A673 (cell line): ENCODE data around the gene ENAH. TPM values are rescaled to one million over a fixed set of nuclear protein-coding genes. Genes with fewer than 3 reads are reported as not detected.

Experiments
- BruUV-seq: library from RNA; stranded (reverse); fragments of 400-500 nt; replicated peaks from 2 replicates; lab custom pipeline; 2021; lab: Mats Ljungman, UMichigan
- CTCF ChIA-PET: fragments of 300-600 bp; sonication (Branson Sonifier 250); formaldehyde crosslinking; loops from one replicate; lab custom pipeline; 2022; ENCODE audit warnings: antibody characterized with exemption; lab: Charles Lee
- POLR2A ChIA-PET: fragments of 300-600 bp; sonication (Branson Sonifier 250); formaldehyde crosslinking; loops from one replicate; lab custom pipeline; 2022; ENCODE audit warnings: antibody characterized with exemption; ENCODE audit not compliant: low non-redundant PET; lab: Charles Lee
- DNase-seq: peaks from one replicate; pipeline ENCODE4 v3.0.0-alpha.2; 2015; ENCODE audit warnings: low spot score
- H3K27ac ChIP-seq: fragments of 200-600 bp; sonication (generic); 2 replicates; pipeline ENCODE4 v1.5.1; 2016; ENCODE audit warnings: mixed run types, low read depth, mild to moderate bottlenecking, mixed read lengths, antibody characterized with exemption, low read length; ENCODE audit not compliant: poor library complexity, severe bottlenecking
- H3K27me3 ChIP-seq: fragments of 200-600 bp; sonication (generic); replicated peaks from 2 replicates; pipeline ENCODE4 v1.6.1; 2017; ENCODE audit warnings: mixed run types, low read depth, mild to moderate bottlenecking, mixed read lengths, antibody characterized with exemption, low read length; ENCODE audit not compliant: insufficient read depth, poor library complexity
- H3K36me3 ChIP-seq: fragments of 200-600 bp; sonication (generic); 2 replicates; pipeline ENCODE4 v1.6.1; 2016; ENCODE audit warnings: mixed run types, mild to moderate bottlenecking, mixed read lengths, antibody characterized with exemption, low read length; ENCODE audit not compliant: insufficient read depth, poor library complexity, severe bottlenecking
- H3K4me1 ChIP-seq: fragments of 200-600 bp; sonication (generic); 2 replicates; pipeline ENCODE4 v1.6.1; 2017; ENCODE audit warnings: mixed run types, mild to moderate bottlenecking, mixed read lengths, antibody characterized with exemption, low read length; ENCODE audit not compliant: insufficient read depth, poor library complexity, severe bottlenecking
- H3K4me3 ChIP-seq: fragments of 200-600 bp; sonication (generic); 2 replicates; pipeline ENCODE4 v1.5.1; 2016; ENCODE audit warnings: low read depth, mixed run types, mild to moderate bottlenecking, mixed read lengths, low read length; ENCODE audit not compliant: poor library complexity, severe bottlenecking
- H3K9me3 ChIP-seq: fragments of 200-600 bp; sonication (generic); 2 replicates; pipeline ENCODE4 v1.6.1; 2016; ENCODE audit warnings: mixed run types, low read depth, mild to moderate bottlenecking, mixed read lengths, antibody characterized with exemption, low read length; ENCODE audit not compliant: poor library complexity, severe bottlenecking
- EZH2 ChIP-seq: fragments of 200-600 bp; sonication (generic); IDR thresholded peaks from 2 replicates; pipeline ENCODE4 v1.6.1; 2017; ENCODE audit warnings: borderline replicate concordance, low read depth, mild to moderate bottlenecking, mixed read lengths, antibody characterized with exemption, low read length; ENCODE audit not compliant: poor library complexity, severe bottlenecking
- intact Hi-C: fragments of 100-400 bp; cut with micrococcal nuclease; formaldehyde crosslinking; loops from one replicate; pipeline ENCODE4 v1.10.0; 2022; ENCODE audit not compliant: unreplicated experiment
- total RNA-seq: library from RNA; stranded (reverse); gene quantifications from 2 replicates; pipeline ENCODE4 v1.2.3, GENCODE V29; 2021
- TF ChIP-seq, protein P1 (sequence below): fragments of 300-800, 200-600 bp; sonication (generic); conservative IDR thresholded peaks from 2 replicates; pipeline ENCODE4 v1.5.1; 2017; ENCODE audit warnings: low read depth, mild to moderate bottlenecking, antibody characterized with exemption, low read length, moderate library complexity, mixed read lengths

ENAH gene
- total RNA-seq, 1 experiment from 2014 or later = 186 TPM

DNA sequence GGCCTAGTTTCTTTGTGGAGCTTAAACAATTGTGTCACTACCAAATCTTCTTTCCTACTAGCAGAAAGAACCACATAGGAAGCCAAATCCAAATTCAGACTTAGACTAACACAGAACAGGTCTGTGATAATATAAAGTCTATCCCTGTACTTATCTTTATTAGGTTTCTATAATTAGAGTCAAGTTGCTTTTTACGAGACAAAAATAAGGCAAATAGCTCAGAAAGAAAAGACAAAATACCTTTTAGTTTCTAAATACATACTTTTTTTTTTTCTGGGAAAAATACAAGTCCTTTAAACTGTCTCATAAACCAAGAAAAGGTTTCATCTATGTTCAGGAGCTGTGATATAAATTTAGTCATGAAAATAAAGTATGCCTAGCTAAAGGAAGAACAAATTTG, 146.2 kb downstream of the ENAH start:
- no TSS peak for BruUV-seq
- CTCF ChIA-PET = no interaction called here
- no peak overlapping the region for H3K27ac ChIP-seq
- no peak for DNase-seq
- intact Hi-C loops = no loop called here
- POLR2A ChIA-PET = no interaction called here
- H3K4me3 ChIP-seq = no peak overlapping the region
- H3K4me1 ChIP-seq = peaks cover 14% of the 10 kb centered on the region
- no peaks in the 10 kb centered on the region for H3K27me3 ChIP-seq
- peaks cover 25% of the 10 kb centered on the region for H3K36me3 ChIP-seq
- no peaks in the 10 kb centered on the region for H3K9me3 ChIP-seq
- TF ChIP-seq, protein P1, sequence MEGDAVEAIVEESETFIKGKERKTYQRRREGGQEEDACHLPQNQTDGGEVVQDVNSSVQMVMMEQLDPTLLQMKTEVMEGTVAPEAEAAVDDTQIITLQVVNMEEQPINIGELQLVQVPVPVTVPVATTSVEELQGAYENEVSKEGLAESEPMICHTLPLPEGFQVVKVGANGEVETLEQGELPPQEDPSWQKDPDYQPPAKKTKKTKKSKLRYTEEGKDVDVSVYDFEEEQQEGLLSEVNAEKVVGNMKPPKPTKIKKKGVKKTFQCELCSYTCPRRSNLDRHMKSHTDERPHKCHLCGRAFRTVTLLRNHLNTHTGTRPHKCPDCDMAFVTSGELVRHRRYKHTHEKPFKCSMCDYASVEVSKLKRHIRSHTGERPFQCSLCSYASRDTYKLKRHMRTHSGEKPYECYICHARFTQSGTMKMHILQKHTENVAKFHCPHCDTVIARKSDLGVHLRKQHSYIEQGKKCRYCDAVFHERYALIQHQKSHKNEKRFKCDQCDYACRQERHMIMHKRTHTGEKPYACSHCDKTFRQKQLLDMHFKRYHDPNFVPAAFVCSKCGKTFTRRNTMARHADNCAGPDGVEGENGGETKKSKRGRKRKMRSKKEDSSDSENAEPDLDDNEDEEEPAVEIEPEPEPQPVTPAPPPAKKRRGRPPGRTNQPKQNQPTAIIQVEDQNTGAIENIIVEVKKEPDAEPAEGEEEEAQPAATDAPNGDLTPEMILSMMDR = no peak
- no peak for TF ChIP-seq EZH2

DNA sequence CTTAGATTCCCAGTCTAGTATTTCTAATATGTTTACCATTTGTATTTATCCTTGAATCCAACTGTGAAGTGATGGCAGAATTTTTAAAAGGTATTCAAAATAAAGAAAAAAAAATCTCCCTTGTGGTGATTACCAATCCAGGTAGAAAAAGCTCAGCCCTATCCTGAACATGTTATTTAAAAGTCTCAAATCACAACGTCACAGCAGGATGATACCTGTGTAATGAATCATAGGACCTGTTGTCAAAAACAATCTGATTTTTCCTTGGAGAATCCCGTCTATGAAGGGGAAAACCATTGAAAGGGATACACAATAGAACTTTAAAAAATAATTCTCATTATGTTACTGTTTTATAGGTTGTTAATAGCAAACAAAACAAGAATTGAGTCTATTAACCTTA, 148.1 kb downstream of the ENAH start:
- no peak for TF ChIP-seq EZH2
- TF ChIP-seq, protein P1 = no peak
- no TSS peak for BruUV-seq
- peaks cover 14% of the 10 kb centered on the region for H3K4me1 ChIP-seq
- peaks cover 16% of the 10 kb centered on the region for H3K36me3 ChIP-seq
- ChIA-PET CTCF (no interaction called here), POLR2A (no interaction called here)
- no peak overlapping the region for H3K27ac ChIP-seq
- no peaks in the 10 kb centered on the region for H3K9me3 ChIP-seq
- no peak for DNase-seq
- intact Hi-C loops = no loop called here
- H3K4me3 ChIP-seq = no peak overlapping the region
- H3K27me3 ChIP-seq = no peaks in the 10 kb centered on the region

DNA sequence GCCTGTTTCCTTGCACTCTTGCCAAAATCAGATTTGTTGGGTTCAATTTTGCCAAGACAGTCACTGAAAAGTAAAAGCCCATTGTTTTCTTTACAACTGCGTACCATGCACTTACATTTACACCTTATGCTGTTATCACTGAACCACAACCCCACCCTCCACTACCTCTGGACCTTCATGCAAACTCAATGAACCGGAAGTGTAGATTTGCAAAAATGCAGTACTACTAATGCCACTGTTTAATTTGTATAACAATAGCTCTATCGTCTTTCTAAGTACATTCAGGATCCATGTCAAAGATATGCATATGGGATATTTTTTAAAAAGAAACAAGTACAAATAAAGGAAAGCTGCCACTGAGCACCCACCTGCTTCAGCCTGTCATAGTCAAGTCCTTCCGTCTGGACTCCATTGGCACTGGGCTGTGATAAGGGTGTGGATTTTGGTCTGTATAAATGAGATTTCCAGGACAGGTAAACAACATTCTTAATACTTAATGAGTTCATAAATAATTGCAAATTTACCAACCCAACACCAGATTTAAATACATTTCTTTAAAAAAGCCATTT, 152.2 kb downstream of the ENAH start:
- TF ChIP-seq, protein P1 = no peak
- no peak for TF ChIP-seq EZH2
- no peak for DNase-seq
- Histone ChIP-seq H3K9me3 (no peaks in the 10 kb centered on the region), H3K4me1 (peaks cover 9% of the 10 kb centered on the region), H3K4me3 (no peak overlapping the region), H3K36me3 (peaks cover 9% of the 10 kb centered on the region), H3K27me3 (no peaks in the 10 kb centered on the region), H3K27ac (no peak overlapping the region)
- CTCF ChIA-PET = no interaction called here
- BruUV-seq = no TSS peak
- intact Hi-C loops = no loop called here
- POLR2A ChIA-PET = no interaction called here
